Endothelial cell of umbilical vein (primary cell): ENCODE data around the gene BRSK1.

ENCODE experiments used
- CTCF ChIP-seq, 2 donors: IDR thresholded peaks; 1 replicate in 1 of 2; 2 replicates in 1 of 2; pipeline ENCODE4 v1.5.1; 2011; ENCODE audit warnings: low read length in 2 of 2, mild to moderate bottlenecking in 2 of 2, moderate library complexity in 2 of 2, control low read depth in 1 of 2, inconsistent platforms in 1 of 2, low read depth in 1 of 2; ENCODE audit not compliant: insufficient read depth in 1 of 2; ENCODE audit errors: extremely low read depth in 1 of 2
- POLR2A ChIP-seq: IDR thresholded peaks from 2 replicates; pipeline ENCODE4 v1.6.1; 2012; ENCODE audit warnings: low read depth, mild to moderate bottlenecking, control low read depth, low read length

- TF ChIP-seq POLR2A (no peak), CTCF (IDR thresholded peaks at IDR 0.05; ENCODE audit: extremely low read depth in 1 of 2, insufficient read depth in 1 of 2, low read depth in 1 of 2, low read length in 2 of 2) (no peak)
Measured at GRCh38 chr19:55248166-55248675, 35.6 kb upstream of the BRSK1 start.
